HG03520 (cell line): Measurements from ENCODE around the gene GAPVD1.
"Not testable (repeated sequence)": the region's sequence is repeated elsewhere in the genome, so short reads cannot be mapped to it uniquely, and the experiment has no call there.

Experiments used
- ATAC-seq: cut with Tn5 transposase; IDR thresholded peaks from one replicate; pipeline ENCODE4 v1.9.1; 2021; ENCODE audit warnings: mild to moderate bottlenecking, moderate library complexity; ENCODE audit not compliant: unreplicated experiment

The GAPVD1 gene, protein sequence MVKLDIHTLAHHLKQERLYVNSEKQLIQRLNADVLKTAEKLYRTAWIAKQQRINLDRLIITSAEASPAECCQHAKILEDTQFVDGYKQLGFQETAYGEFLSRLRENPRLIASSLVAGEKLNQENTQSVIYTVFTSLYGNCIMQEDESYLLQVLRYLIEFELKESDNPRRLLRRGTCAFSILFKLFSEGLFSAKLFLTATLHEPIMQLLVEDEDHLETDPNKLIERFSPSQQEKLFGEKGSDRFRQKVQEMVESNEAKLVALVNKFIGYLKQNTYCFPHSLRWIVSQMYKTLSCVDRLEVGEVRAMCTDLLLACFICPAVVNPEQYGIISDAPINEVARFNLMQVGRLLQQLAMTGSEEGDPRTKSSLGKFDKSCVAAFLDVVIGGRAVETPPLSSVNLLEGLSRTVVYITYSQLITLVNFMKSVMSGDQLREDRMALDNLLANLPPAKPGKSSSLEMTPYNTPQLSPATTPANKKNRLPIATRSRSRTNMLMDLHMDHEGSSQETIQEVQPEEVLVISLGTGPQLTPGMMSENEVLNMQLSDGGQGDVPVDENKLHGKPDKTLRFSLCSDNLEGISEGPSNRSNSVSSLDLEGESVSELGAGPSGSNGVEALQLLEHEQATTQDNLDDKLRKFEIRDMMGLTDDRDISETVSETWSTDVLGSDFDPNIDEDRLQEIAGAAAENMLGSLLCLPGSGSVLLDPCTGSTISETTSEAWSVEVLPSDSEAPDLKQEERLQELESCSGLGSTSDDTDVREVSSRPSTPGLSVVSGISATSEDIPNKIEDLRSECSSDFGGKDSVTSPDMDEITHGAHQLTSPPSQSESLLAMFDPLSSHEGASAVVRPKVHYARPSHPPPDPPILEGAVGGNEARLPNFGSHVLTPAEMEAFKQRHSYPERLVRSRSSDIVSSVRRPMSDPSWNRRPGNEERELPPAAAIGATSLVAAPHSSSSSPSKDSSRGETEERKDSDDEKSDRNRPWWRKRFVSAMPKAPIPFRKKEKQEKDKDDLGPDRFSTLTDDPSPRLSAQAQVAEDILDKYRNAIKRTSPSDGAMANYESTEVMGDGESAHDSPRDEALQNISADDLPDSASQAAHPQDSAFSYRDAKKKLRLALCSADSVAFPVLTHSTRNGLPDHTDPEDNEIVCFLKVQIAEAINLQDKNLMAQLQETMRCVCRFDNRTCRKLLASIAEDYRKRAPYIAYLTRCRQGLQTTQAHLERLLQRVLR (N-terminal part only)

DNA sequence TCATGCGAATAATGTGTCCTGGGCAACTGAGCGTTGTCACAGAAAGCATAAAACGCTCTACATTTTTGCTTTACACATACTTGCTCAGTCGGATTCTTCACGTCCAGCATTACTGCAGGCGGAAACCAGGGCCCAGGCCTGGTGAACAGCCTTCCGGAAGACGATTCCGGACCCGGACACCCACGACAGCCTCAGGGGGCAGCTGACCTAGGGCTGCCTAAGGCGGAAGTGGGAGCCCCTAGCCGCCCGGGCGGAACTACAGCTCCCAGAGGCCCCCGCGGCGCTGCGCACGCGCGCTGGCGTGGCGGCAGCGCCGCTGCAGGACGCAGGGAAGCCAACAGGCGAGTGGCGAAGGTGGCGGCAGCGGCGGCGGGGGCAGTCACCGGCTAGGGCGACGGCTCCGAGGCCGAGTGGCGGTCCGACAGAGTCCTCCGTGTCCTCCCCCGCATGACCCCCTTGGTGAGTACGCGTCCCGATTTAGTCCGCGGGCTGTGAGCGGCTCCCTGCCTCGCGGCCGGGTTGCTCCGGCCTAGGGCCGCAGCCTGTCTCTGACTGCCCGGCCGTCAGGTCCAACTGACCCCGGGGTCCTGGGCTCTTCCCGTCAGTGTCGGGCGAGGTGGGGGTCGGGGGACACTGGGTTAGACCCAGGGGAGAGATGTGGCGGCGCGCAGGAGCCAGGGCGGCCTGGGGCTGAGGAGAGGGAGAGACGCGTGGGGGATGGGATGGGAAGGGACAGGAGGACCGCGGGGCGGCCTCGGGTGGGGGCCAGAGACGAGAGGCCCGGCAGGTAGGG, at the start of gene GAPVD1:
TSS of gene GAPVD1 (plus strand) at position 326 of the 793 bp plus-strand sequence. CDS start 37,096 bp downstream, outside the sequence.
- ATAC-seq = peak; percentile 89

DNA sequence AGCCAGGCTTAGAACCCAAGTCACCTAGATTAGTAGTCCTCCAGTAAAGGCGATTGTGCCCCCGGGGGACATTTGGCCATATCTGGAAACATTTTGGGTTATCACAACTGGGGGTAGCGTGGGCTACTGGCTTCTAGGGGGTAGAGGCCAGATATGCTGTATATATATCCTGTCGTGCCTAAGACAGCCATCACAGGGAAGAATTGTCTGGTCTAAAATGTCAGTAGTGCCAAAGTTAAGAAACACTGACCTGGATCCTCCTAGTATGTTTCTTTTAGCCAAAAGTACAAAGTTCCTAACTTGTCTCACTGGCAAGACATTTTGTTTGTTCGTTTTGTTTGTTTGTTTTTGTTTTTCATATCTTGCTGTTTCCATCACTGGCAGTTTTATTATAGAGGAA, 47.4 kb upstream of the GAPVD1 start:
- no peak for ATAC-seq

DNA sequence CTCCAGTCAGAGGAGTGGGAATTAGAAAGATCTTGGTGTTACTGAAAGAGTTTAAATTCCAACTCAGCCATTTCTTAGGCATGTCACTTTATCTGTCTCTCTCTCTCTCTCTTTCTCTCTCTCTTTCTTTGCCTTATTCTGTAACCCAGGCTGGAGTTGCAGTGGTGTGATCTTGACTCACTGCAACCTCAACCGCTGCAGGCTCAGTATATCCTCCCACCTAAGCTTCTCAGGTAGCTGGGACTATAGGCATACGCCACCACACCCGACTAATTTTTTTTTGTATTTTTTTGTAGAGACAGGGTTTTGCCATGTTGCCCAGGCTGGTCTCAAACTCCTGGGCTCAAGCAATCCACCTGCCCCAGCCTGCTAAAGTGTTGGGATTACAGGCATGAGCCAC, 43.0 kb upstream of the GAPVD1 start:
- no peak for ATAC-seq

DNA sequence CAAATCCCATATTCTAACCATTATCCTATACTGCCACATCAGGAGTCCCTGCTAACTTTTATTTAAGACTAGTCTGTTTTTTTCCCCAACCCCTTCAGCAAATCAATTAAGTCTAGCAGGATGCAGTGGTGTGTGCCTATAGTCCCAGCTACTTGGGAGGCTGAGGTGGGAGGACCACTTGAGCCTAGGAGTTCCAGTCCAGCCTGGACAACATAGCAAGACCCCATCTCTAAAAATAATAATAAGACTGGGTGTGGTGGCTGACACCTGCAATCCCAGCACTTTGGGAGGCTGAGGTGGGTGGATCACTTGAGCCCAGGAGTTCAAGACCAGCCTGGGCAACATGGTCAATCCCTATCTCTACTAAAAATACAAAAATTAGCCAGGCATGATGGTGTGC, 36.8 kb upstream of the GAPVD1 start:
- not testable (repeated sequence) for ATAC-seq

DNA sequence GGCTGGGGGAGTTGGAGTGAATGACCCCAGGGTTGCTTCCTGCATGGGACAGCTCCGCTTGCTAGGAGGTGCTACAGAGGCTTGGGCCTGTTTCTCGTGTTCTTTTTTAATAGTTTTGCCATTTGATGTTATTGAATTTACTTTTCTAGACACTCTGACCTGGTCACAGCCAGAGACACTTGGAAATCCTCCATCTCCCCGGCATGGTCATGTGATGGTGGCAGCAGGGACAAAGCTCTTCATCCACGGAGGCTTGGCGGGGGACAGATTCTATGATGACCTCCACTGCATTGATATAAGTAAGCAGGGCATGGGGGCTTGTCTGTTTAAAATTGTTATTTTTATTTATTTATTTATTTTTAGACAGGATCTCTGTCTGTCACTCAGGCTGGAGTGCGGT, 33.9 kb upstream of the GAPVD1 start:
- ATAC-seq = no peak

DNA sequence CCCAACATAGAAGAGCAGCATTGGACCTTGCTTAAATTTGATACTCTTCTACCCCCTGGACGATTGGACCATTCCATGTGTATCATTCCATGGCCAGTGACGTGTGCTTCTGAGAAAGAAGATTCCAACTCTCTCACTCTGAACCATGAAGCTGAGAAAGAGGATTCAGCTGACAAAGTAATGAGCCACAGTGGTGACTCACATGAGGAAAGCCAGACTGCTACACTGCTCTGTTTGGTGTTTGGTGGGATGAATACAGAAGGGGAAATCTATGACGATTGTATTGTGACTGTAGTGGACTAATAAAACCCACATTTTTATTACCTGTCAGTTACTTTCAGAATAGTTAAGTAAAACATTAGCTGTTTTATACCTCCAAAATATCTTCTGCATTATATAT, 27.9 kb upstream of the GAPVD1 start:
- no peak for ATAC-seq

DNA sequence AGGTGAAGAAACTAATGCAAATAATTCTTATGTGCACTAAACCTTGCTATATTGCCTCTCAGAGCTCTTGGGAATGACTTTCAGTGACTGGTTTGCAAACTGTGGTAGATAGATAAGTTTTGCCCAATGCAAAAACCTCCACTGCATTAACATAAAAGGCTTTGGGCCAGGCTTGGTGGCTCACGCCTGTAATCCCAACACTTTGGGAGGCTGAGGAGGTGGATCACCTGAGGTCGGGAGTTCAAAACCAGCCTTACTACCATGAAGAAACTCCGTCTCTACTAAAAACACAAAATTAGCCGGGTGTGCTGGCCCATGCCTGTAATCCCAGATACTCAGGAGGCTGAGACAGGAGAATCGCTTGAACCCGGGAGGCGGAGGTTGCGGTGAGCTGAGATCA, 27.5 kb upstream of the GAPVD1 start:
- not testable (repeated sequence) for ATAC-seq

DNA sequence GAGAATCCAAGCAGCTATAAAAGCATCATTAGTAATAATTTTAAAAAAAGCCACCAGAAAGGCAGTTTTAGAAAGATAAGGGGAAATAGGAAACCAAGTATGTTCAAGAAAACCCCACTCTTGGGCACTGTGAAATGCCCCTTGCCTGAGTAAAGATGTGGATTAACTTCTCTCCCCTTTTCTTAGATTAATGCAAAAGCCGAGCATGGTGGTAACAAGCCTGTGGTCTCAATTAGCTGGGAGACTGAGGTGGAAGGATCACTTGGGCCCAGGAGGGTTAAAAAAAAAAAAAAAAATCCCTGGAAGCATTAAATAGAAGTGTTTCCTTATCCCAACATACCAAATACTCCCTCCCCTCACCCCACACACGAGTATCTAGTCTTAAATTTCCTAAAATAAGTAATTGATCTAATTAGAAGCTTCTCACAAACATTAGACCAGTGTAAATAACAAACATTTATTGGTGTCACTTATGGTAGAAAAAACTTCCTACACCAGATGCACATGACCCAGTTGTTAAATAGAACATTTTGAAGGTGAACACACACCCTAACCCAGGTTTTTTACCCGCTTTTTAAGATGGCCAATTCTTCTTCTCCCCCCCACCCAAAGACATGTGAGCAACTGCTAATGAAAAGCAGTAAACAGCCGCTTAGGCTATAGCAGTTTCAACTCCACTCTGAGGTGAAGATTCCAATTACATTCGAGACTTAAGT, 25.7 kb upstream of the GAPVD1 start:
- no peak for ATAC-seq

DNA sequence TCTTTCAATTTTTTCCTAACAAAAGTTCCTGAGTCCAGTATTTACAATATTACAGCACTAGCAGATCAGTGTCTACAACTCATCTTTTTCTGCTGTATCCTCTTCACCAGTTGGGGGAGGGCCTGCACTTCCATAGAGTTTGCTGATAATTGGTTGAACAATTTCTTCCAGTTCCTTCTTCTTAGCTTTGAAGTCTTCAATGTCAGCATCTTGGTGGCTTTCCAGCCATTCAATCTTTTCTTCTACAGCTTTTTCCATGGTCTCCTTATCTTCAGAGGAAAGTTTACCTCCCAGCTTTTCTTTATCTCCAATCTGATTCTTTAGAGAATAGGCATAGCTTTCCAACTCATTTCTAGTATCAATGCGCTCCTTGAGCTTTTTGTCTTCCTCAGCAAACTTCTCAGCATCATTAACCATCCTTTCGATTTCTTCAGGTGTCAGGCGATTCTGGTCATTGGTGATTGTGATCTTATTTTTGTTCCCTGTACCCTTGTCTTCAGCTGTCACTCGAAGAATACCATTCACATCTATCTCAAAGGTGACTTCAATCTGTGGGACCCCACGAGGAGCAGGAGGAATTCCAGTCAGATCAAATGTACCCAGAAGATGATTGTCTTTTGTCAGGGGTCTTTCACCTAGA, 25.0 kb upstream of the GAPVD1 start:
- not testable (repeated sequence) for ATAC-seq

DNA sequence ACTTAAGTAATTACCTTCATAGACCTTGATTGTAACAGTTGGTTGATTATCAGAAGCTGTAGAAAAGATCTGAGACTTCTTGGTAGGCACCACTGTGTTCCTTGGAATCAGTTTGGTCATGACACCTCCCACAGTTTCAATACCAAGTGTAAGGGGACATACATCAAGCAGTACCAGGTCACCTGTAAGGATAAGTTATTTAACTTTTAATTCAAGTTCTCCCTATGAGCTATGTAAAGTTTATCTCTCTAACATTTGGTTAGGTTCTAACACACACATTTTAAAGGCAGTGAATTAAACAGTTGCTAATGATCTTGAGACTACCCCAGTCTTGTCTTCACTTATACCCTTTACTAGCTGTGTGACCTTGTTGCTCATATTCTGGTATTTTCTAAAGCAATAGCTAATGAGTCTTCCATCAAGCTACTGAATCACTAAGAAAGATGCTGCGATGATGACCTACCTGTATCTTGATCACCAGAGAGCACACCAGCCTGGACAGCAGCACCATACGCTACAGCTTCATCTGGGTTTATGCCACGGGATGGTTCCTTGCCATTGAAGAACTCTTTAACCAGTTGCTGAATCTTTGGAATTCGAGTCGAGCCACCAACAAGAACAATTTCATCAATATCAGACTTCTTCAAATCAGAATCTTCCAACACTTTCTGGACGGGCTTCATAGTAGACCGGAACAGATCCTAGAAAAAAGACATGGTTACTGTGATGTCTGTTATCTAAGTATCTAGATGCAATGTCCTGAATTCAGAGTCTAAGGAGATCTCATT, 23.3 kb upstream of the GAPVD1 start:
- no peak for ATAC-seq

DNA sequence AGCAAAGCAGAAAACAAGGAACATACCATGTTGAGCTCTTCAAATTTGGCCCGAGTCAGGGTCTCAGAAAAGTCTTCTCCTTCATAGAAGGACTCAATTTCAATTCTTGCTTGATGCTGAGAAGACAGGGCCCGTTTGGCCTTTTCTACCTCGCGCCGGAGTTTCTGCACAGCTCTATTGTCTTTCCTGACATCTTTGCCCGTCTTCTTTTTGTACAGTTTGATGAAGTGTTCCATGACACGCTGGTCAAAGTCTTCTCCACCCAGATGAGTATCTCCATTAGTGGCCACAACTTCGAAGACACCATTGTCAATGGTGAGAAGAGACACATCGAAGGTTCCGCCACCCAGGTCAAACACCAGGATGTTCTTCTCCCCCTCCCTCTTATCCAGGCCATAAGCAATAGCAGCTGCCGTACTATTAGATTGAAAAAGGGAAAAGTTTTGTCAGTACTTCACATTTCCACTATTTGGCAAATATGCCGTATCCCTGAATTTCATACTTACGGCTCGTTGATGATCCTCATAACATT, 22.6 kb upstream of the GAPVD1 start:
- ATAC-seq = no peak

DNA sequence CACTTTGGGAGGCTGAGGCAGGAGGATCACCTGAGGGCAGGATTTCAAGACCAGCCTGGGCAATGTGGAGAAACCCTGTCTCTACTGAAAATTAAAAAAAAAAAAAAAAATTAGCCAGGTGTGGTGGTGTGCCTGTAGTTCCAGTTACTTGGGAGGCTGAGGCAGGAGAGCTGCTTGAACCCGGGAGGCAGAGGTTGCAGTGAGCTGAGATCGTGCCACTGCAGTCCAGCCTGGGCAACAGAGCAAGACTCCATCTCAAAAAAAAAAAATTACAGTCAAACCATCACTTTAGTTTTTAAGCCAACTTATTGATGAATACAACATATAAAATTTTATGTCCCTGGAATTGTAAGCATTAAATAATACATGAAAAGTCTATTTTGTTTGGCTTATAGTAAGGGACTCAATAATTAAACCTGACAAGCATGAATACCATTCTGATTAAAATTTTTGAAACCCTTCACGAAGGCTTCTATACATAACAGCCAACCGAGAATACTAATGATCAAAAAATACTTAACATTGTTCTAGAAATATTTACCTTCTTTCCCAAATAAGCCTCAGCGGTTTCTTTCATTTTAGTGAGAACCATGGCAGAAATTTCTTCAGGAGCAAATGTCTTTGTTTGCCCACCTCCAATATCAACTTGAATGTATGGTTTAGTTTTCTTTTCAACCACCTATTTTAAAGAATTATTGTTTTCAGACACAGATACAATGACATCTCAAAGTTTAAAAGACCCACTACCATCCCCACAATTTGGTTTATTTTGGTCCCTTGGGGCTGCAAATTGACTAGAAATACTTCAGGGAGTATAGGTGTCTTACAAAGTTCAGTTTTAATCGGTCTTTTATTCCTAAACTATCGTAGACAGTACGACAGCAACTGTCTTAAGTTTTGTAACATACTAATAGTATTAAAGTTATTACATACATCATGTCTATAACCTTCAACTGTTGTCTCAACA, 21.7 kb upstream of the GAPVD1 start:
- no peak for ATAC-seq

DNA sequence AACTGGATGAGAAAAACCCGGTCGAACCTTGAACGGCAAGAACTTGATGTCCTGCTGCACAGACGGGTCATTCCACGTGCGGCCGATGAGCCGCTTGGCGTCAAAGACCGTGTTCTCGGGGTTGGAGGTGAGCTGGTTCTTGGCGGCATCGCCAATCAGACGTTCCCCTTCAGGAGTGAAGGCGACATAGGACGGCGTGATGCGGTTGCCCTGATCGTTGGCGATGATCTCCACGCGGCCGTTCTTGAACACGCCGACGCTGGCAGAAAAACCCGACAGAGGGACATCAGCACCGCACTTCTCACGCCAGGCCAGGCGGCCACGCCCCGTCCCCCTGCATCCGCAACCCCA, 21.0 kb upstream of the GAPVD1 start:
- peak; percentile 2 for ATAC-seq

DNA sequence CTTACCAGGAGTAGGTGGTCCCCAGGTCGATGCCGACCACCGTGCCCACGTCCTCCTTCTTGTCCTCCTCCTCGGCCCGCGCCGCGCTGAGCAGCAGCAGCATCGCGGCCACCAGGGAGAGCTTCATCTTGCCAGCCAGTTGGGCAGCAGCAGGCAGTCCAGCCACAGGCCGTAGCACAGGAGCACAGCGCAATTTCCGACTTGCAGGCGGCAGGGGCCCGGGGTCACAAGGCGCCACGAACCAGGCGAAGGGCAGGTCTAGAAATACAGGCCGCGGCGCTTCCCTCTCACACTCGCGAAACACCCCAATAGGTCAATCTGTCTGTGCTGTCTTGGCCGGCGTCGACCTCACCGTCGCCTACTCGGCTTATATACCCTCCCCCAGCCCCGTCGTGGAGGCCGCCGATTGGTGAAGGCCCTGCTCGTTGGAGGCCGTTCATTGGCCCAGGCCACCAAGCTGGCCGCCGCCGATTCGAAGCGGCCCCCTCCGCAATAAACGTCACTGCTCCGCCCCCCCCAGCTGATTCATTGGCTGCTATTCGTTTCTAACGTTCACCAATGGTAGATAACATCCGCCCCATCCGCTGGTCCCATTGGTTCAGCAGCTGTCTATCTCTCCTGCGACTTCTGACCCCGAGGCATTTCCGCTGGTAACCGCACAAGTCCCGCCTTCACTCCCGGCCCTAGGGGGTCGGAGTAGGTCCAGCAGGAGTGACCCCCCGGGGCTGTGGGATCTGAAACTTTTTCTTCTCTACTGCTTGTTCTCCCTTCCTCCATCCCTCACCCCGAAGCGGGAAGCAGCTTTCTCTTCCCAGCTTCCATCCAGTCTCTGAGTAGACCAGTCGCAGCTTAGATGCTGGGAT, 20.4 kb upstream of the GAPVD1 start, which contains the start of gene HSPA5:
TSS of gene HSPA5 (minus strand) at position 344 of the 863 bp plus-strand sequence. CDS start at position 127, 217 bp downstream.
- ATAC-seq = peak; percentile 85

DNA sequence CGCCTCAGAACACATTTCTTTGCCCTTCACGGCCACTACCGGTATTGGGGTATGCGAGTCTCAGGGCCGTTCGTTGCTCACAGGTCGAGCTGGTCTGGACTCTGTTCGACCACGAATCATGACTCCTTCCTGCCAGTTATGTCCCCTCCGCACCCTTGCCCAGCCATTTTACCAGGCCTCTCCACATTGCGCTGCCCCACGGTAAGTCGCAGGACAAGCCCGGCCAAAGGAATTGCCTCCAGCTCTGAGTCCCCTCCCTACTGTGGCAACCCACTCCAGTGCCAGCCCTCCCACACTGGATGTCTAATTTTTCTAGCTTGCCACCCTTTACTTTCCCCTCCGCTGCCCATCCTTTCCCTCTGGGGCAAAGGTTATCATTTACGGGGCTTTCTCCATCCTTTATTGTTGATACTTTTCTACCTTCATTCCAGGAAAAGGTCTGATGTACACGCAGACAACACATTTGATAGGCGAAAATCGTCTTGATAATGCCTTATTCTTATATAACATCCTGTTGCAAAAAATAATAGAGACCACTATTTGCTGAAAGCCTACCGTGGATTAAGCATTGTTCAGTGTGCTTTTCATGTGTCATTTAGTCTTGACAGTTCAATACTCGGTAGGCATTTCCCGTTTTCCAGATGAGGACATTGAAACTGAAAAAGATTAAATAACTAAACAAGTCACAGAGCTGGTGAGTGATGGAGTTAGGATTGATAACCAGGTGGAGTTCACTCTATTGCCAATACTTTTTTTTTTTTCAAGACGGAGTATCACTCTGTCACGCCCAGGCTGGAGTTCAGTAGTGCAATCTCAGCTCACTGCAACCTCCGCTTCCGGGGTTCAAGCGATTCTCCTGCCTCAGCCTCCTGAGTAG, 19.5 kb upstream of the GAPVD1 start:
- no peak for ATAC-seq
